ENCODE measurements around the gene SHD.
"Not testable (repeated sequence)": the region's sequence is repeated elsewhere in the genome, so short reads cannot be mapped to it uniquely, and the experiment has no call there.

The SHD gene

DNA sequence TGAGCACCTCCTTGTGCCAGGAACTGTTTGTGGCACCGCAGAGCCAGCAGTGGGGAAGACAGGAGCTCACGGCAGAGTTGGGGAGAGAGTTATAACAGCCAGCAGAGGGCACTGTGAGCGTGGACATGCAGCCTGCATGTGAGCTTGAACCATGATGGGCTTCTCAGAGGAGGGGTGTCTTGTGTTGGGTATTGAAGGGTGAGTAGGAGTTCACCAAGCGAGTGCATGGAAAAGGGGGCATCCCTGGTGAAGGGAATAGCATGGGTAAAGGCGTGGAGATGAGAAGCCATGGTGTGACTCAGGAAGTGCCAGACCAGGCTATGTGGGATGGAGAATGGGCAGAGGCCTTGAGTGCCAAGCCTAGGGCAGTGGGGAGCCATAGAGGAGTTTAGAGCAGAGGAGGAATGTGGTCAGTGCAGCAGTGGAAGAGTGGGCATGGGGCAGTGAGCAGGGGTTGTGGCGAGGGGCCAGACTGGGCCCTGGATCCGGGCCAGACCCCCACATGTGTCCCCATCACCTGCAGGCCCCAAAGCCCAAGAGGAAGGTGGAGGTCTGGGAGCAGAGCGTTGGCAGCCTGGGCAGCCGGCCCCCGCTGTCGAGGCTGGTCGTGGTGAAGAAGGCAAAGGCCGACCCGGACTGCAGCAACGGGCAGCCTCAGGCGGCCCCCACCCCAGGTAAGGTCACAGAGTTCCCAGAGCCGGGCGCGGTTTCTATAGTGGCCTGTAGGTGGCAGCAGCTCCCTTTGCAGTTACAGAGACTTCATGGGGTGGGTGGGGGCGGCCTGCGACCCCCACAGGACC lies 11.8 kb upstream of the SHD start:
- DNase-seq (ENCODE audit: low spot score): no peak

DNA sequence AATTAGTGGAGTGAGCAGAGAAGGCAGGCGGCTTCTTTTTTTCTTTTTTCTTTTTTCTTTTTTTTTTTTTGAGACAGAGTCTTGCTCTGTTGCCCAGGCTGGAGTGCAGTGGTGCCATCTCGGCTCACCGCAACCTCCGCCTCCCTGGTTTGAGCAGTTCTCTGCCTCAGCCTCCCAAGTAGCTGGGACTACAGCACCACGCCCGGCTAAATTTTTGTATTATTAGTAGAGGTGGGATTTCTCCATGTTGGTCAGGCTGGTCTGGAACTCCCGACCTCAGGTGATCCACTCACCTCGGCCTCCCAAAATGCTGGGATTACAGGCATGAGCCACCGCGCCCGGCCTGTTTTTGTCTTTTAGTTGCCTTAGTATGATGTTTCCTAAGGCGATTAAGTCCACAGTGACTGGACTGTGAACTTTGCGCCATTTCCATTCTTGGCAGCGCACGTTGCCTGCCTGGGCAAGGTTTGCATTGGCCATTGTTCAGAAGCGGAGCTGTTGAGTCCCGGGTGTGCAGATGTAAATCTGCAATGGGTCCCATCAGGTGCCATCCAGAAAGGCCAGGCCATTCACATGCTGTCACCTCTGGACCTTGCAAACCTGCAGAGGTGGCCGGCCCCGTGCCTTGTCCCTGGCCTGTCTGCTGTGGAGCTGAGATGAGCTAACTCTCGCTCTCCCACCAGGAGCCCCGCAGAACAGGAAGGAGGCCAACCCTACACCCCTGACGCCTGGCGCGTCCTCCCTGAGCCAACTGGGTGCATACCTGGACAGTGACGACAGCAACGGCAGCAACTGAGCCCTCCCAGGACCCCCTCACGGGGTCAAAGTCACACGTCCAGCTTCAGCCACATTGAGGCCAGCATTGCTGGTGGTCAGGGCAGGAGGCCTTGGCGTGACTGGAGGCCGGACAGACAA lies 10.9 kb upstream of the SHD start:
- no peak for DNase-seq (ENCODE audit: low spot score)

- no peak for DNase-seq (ENCODE audit: low spot score)
Measured at GRCh38 chr19:4268816-4269430, 10.1 kb upstream of the SHD start.

GRCh38 chr19:4272894-4273293 lies 6.2 kb upstream of the SHD start:
- DNase-seq (ENCODE audit: low spot score): no peak

GRCh38 chr19:4274321-4274686 lies 4.8 kb upstream of the SHD start:
- not testable (repeated sequence) for DNase-seq (ENCODE audit: low spot score)

GRCh38 chr19:4277191-4277696 lies 1.8 kb upstream of the SHD start:
- DNase-seq (ENCODE audit: low spot score): no peak

- no peak for DNase-seq (ENCODE audit: low spot score)
Measured at GRCh38 chr19:4278010-4278409, 1.1 kb upstream of the SHD start.

DNA sequence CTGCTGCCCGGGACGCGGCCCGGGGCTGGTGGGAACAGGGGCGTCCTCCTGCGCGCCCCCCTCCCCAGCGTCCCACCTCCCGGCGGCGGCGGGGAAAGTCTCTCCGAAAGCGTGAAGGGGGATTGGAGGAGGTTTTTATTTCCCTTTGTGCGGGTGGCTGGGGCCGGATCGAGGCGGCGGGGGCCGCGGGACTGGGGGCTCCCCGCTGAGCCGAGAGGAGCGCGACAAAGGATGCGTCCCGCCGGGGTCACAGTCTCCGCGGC lies 132 bp downstream of the SHD start:
- no peak for DNase-seq (ENCODE audit: low spot score)

DNA sequence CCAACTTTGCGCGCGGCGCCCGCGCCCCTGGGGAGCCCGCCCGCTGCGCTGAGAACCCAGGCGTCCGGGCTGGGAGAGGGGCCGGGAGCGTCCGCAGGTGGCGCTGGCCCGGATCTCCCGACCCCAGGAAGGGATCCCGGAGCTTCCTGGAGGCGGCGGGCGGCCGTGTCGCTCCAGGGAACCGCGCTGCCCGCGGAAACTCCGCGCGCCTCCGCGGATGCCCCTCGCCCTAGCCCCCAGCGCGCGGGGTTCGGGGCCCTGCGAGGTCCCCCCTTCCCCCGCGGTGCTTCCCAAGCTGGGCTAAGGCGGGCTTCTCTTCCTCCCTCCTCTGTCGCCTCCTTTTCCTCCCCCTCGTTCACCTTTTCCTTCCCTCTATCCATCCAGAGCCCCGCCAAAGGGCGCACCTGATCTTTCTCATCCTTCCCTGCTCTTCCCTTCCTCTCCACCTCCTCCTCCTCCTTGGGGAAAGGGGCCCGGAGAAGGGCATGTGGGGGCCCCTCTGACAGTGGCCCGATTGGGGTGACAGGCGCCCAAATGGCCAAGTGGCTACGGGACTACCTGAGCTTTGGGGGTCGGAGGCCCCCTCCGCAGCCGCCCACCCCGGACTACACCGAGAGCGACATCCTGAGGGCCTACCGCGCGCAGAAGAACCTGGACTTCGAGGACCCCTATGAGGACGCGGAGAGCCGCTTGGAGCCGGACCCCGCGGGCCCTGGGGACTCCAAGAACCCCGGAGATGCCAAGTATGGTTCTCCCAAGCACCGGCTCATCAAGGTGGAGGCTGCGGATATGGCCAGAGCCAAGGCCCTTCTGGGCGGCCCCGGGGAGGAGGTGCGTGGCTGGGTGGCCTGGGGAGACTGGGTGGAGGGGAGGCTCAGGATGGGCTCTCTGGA lies 710 bp downstream of the SHD start:
- no peak for DNase-seq (ENCODE audit: low spot score)

DNA sequence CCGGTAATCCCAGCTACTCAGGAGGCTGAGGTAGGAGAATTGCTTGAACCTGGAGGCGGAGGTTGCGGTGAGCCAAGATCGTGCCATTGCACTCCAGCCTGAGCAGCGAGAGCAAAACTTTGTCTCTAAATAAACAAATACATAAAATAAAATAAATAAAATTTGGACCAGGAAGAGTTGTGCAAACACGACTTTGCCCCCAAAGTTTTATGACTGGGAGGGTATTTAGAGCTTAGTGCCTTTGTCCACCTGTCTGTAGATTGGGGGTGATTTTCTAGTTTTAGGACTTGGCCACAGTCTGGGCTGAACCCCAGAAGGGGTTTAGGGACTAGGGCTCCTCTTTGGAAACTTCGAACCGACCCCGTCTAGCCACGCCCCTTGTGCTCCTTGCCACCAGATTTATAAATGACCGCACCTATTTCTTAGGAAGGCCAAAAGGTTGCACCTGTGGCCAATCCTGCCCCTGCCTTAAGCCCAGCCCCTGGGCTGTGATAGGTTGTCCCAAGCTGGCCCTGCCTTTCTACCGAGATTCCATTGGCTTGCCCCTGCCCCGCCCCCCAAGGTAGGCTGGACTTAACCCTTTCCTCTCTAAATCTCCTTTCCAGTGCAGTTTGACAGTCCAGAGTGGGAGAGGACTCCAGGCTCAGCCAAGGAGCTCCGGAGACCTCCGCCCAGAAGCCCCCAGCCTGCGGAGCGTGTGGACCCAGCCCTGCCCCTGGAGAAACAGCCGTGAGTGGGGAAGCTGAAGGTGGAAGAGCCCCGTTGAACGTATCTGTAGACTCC lies 5.3 kb downstream of the SHD start:
- peak; percentile 58 for DNase-seq (ENCODE audit: low spot score)

- DNase-seq (ENCODE audit: low spot score): no peak
Measured at GRCh38 chr19:4284974-4285373, 5.9 kb downstream of the SHD start.

- DNase-seq (ENCODE audit: low spot score): not testable (repeated sequence)
Measured at GRCh38 chr19:4286141-4286540, 7.1 kb downstream of the SHD start.

DNA sequence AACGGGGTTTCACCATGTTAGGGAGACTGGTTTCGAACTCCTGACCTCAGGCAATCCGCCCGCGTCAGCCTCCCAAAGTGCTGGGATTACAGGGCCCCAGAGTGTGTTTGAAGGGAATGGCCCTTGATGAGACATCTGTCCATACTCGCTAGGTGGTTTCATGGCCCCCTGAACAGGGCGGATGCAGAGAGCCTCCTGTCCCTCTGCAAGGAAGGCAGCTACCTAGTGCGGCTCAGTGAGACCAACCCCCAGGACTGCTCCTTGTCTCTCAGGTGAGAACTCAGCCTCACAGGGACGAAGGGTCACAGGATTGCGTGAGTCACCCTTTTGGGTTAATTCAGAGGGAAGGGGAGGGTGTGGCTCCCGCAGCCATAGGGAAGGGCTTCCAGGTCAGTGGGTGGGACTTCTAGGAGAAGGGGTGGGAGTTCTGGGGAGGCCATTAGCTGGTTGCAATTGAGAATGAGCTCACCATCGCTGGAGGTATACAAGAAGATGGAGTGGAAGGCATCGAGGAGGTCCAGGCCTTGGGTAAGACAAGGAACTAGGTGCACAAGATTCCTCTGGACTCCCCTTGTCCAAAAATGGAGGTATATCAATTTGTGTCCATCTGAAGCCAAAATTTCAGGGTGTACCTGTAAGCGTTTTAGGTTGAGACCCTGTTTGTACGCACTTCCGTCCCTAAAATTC lies 9.2 kb downstream of the SHD start:
- no peak for DNase-seq (ENCODE audit: low spot score)

DNA sequence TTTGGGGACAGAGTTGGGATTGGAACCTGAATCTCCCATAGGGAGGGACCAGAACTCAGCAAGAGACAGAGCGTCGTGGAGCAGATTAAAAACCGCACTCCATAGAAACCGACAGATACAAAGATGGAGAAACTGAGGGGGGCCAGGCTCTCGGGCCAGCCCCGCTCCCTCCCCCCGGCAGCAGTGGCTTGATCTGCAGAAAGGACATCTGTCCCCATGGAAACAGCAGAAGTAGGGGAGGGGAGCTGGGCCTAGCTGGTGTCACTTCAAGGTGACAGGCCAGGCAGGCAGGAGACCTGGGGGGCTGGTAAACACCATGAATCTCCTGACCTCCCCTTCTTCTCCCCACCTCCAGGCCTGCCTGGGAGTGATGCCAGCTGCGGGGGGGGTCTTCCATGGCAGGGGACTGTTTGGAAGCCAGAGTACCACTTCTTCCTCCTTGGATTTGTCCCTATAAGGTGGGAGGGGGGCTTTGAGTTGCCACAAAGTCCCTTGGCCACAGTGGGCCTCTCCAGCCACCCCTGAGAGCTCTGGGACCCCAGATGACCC lies 12.2 kb downstream of the SHD start:
- no peak for DNase-seq (ENCODE audit: low spot score)

- DNase-seq (ENCODE audit: low spot score): no peak
Measured at GRCh38 chr19:4292515-4292914, 13.4 kb downstream of the SHD start.

DNA sequence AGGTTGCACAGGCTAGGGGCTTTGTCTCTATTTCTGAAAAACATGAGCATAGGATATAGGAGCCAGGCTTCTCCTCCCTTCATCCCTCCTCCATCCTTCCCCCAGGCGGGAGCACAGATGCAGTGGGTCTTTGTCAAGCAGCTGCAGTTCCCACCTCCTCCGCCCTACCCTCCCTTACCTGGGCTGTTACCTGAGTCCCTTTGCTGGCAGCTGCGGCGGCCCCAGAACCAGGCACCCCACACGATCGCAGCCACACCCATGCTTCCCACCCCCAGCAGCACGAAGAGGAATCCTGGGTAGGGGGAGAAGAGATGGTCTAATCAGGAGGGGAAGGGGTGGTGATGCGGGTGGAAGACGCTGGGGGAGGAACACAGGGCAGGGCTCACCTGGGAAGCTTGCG lies 15.3 kb downstream of the SHD start:
- no peak for DNase-seq (ENCODE audit: low spot score)

GRCh38 chr19:4295972-4296771 lies 17.1 kb downstream of the SHD start:
- no peak for DNase-seq (ENCODE audit: low spot score)

GRCh38 chr19:4297901-4298809 lies 19.1 kb downstream of the SHD start:
- no peak for DNase-seq (ENCODE audit: low spot score)
